HepG2 (cell line): ENCODE data around the gene TAB3. TPM values are rescaled to one million over a fixed set of nuclear protein-coding genes. Genes with fewer than 3 reads are reported as not detected.

Experiments used
- EHMT2 ChIP-seq: fragments of 200-600 bp; sonication (generic); IDR thresholded peaks from 2 replicates; pipeline ENCODE4 v1.7.0; 2017; ENCODE audit warnings: antibody characterized with exemption, low read depth, low read length, borderline replicate concordance
- ELK4 ChIP-seq: sonication (generic); formaldehyde crosslinking; IDR thresholded peaks from 2 replicates; pipeline ENCODE4 v1.9.0; 2021; ENCODE audit warnings: missing genetic modification reagents, borderline replicate concordance
- FOXA3 ChIP-seq: IDR thresholded peaks from 2 replicates; pipeline ENCODE4 v1.6.1; 2016; ENCODE audit warnings: missing genetic modification reagents, missing compliant biosample characterization
- GPN1 ChIP-seq: sonication (generic); formaldehyde crosslinking; IDR thresholded peaks from 2 replicates; pipeline ENCODE4 v1.5.1; 2020; ENCODE audit warnings: missing genetic modification reagents, borderline replicate concordance
- MED13 ChIP-seq: sonication (generic); formaldehyde crosslinking; IDR thresholded peaks from 2 replicates; pipeline ENCODE4 v1.5.0; 2020; ENCODE audit warnings: missing genetic modification reagents
- NFE2 ChIP-seq: sonication (generic); formaldehyde crosslinking; IDR thresholded peaks from 2 replicates; pipeline ENCODE4 v1.4.0; 2020; ENCODE audit warnings: missing genetic modification reagents
- NR2F6 ChIP-seq, 2 experiments: IDR thresholded peaks; 2 replicates each; pipeline ENCODE4 v1.6.1; 2016; ENCODE audit warnings: antibody characterized with exemption in 1 of 2, mild to moderate bottlenecking in 1 of 2
- TCF7L2 ChIP-seq: IDR thresholded peaks from 2 replicates; pipeline ENCODE4 v1.6.1; 2011; ENCODE audit warnings: mild to moderate bottlenecking, low read depth, low read length, moderate library complexity
- ZNF256 ChIP-seq: sonication (generic); formaldehyde crosslinking; conservative IDR thresholded peaks from 2 replicates; pipeline ENCODE4 v1.4.0; 2020; ENCODE audit warnings: missing genetic modification reagents
- ZNF446 ChIP-seq: sonication (generic); formaldehyde crosslinking; IDR thresholded peaks from 2 replicates; pipeline ENCODE4 v1.5.0; 2020; ENCODE audit warnings: mild to moderate bottlenecking, missing genetic modification reagents
- ZNF543 ChIP-seq: sonication (generic); formaldehyde crosslinking; IDR thresholded peaks from 2 replicates; pipeline ENCODE4 v1.4.0; 2020; ENCODE audit warnings: mild to moderate bottlenecking, missing genetic modification reagents
- ZNF619 ChIP-seq: sonication (generic); formaldehyde crosslinking; IDR thresholded peaks from 2 replicates; pipeline ENCODE4 v1.4.0; 2020; ENCODE audit warnings: mild to moderate bottlenecking, missing genetic modification reagents
- ZNF704 ChIP-seq: sonication (generic); formaldehyde crosslinking; IDR thresholded peaks from 2 replicates; pipeline ENCODE4 v1.8.1; 2023; ENCODE audit warnings: mild to moderate bottlenecking, inconsistent platforms, moderate library complexity, missing genetic modification reagents, borderline replicate concordance
- ZNF749 ChIP-seq: sonication (generic); formaldehyde crosslinking; IDR thresholded peaks from 2 replicates; pipeline ENCODE4 v1.8.0; 2022; ENCODE audit warnings: mild to moderate bottlenecking, missing genetic modification reagents, moderate library complexity, borderline replicate concordance
- ZSCAN5A ChIP-seq: sonication (generic); formaldehyde crosslinking; IDR thresholded peaks from 2 replicates; pipeline ENCODE4 v1.8.0; 2022; ENCODE audit warnings: mild to moderate bottlenecking, missing genetic modification reagents, borderline replicate concordance
- polyA plus RNA-seq, 8 experiments: library from polyadenylated mRNA; depleted of rRNA in 3 of 8; stranded (reverse) in 7 of 8; unstranded in 1 of 8; fragments of >200 nt; fragmentation: Illumina TruSeq in 4 of 8; extraction: Trizol in 4 of 8; gene quantifications; 2 replicates each; pipeline versions ENCODE4 v1.2.1 to v1.2.3, GENCODE V29; 2011 to 2016; ENCODE audit warnings: low read depth in 4 of 8, missing spikeins in 1 of 8, mixed read lengths in 1 of 8; ENCODE audit not compliant: insufficient read depth in 1 of 8
- total RNA-seq, 5 experiments: library from RNA; depleted of rRNA; stranded (reverse); fragments of >200 nt; fragmentation: Illumina TruSeq; extraction: Trizol; gene quantifications; 2 replicates each; pipeline ENCODE4 v1.2.3, GENCODE V29; 2016; ENCODE audit warnings: low read depth in 1 of 5
- TF ChIP-seq, protein P1 (sequence below): sonication (generic); formaldehyde crosslinking; IDR thresholded peaks from 2 replicates; pipeline ENCODE4 v1.4.0; 2020; ENCODE audit warnings: missing genetic modification reagents
- TF ChIP-seq, protein P2 (sequence below): sonication (generic); formaldehyde crosslinking; IDR thresholded peaks from 2 replicates; pipeline ENCODE4 v1.8.1; 2023; ENCODE audit warnings: mild to moderate bottlenecking, missing genetic modification reagents
- TF ChIP-seq, protein P3 (sequence below): sonication (generic); formaldehyde crosslinking; conservative IDR thresholded peaks from 2 replicates; pipeline ENCODE4 v1.4.0; 2020; ENCODE audit warnings: mild to moderate bottlenecking, missing genetic modification reagents, moderate library complexity
- TF ChIP-seq, protein P4 (sequence below): IDR thresholded peaks from 2 replicates; pipeline ENCODE4 v1.6.1; 2018; ENCODE audit warnings: missing genetic modification reagents
- TF ChIP-seq, protein P5 (sequence below): sonication (generic); formaldehyde crosslinking; IDR thresholded peaks from 2 replicates; pipeline ENCODE4 v1.5.0; 2020; ENCODE audit warnings: missing genetic modification reagents

The TAB3 gene
- total and polyA plus RNA-seq, 2 of the 13 experiments (the other 11 are each of a cell fraction or from before 2014, with no cell fraction given) = 27.2 to 59.8 TPM

- TF ChIP-seq ELK4 (no peak), EHMT2 (no peak), ZNF704 (CRISPR knock-in tag) (no peak), NFE2 (CRISPR knock-in tag) (no peak), ZNF749 (no peak), FOXA3 (CRISPR knock-in tag) (peak; percentile 85), ZSCAN5A (CRISPR knock-in tag) (no peak; the same call in 1 of the 2 replicates), ZNF543 (no peak), ZNF256 (CRISPR knock-in tag) (no peak), MED13 (no peak), NR2F6 (IDR thresholded peaks at IDR 0.05) (0 out of 2 replicates have a peak, but pooled peaks have one; percentile 28), NR2F6 (CRISPR knock-in tag; IDR thresholded peaks at IDR 0.05) (no peak), TCF7L2 (no peak), ZNF446 (CRISPR knock-in tag) (no peak), GPN1 (CRISPR knock-in tag) (no peak), ZNF619 (CRISPR knock-in tag) (no peak)
- TF ChIP-seq, protein P1, sequence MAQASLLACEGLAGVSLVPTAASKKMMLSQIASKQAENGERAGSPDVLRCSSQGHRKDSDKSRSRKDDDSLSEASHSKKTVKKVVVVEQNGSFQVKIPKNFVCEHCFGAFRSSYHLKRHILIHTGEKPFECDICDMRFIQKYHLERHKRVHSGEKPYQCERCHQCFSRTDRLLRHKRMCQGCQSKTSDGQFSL (CRISPR knock-in tag) = no peak
- TF ChIP-seq, protein P2, sequence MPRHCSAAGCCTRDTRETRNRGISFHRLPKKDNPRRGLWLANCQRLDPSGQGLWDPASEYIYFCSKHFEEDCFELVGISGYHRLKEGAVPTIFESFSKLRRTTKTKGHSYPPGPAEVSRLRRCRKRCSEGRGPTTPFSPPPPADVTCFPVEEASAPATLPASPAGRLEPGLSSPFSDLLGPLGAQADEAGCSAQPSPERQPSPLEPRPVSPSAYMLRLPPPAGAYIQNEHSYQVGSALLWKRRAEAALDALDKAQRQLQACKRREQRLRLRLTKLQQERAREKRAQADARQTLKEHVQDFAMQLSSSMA (CRISPR knock-in tag) = no peak
- TF ChIP-seq, protein P3, sequence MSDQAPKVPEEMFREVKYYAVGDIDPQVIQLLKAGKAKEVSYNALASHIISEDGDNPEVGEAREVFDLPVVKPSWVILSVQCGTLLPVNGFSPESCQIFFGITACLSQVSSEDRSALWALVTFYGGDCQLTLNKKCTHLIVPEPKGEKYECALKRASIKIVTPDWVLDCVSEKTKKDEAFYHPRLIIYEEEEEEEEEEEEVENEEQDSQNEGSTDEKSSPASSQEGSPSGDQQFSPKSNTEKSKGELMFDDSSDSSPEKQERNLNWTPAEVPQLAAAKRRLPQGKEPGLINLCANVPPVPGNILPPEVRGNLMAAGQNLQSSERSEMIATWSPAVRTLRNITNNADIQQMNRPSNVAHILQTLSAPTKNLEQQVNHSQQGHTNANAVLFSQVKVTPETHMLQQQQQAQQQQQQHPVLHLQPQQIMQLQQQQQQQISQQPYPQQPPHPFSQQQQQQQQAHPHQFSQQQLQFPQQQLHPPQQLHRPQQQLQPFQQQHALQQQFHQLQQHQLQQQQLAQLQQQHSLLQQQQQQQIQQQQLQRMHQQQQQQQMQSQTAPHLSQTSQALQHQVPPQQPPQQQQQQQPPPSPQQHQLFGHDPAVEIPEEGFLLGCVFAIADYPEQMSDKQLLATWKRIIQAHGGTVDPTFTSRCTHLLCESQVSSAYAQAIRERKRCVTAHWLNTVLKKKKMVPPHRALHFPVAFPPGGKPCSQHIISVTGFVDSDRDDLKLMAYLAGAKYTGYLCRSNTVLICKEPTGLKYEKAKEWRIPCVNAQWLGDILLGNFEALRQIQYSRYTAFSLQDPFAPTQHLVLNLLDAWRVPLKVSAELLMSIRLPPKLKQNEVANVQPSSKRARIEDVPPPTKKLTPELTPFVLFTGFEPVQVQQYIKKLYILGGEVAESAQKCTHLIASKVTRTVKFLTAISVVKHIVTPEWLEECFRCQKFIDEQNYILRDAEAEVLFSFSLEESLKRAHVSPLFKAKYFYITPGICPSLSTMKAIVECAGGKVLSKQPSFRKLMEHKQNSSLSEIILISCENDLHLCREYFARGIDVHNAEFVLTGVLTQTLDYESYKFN = peak; percentile 88
- TF ChIP-seq, protein P4, sequence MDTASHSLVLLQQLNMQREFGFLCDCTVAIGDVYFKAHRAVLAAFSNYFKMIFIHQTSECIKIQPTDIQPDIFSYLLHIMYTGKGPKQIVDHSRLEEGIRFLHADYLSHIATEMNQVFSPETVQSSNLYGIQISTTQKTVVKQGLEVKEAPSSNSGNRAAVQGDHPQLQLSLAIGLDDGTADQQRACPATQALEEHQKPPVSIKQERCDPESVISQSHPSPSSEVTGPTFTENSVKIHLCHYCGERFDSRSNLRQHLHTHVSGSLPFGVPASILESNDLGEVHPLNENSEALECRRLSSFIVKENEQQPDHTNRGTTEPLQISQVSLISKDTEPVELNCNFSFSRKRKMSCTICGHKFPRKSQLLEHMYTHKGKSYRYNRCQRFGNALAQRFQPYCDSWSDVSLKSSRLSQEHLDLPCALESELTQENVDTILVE (CRISPR knock-in tag) = no peak
- TF ChIP-seq, protein P5, sequence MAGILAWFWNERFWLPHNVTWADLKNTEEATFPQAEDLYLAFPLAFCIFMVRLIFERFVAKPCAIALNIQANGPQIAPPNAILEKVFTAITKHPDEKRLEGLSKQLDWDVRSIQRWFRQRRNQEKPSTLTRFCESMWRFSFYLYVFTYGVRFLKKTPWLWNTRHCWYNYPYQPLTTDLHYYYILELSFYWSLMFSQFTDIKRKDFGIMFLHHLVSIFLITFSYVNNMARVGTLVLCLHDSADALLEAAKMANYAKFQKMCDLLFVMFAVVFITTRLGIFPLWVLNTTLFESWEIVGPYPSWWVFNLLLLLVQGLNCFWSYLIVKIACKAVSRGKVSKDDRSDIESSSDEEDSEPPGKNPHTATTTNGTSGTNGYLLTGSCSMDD (CRISPR knock-in tag) = no peak
Measured at GRCh38 chrX:30930679-30931078, 41.6 kb upstream of the TAB3 start (continued).
